Dedifferentiated amniotic fluid mesenchymal stem cell (primary cell): Measurements from ENCODE around the gene HYPK.

Experiments used
- DNase-seq: peaks from one replicate; pipeline ENCODE4 v3.0.0-alpha.2; 2016; ENCODE audit errors: extremely low spot score

The HYPK gene

GRCh38 chr15:43800286-43801141 lies at the start of gene HYPK:
Gene HYPK, plus strand, starts transcription at chr15:43800599. Its CDS starts 24 bp downstream, at chr15:43800623.
- DNase-seq: peak; percentile 83

GRCh38 chr15:43751885-43752284 lies 48.5 kb upstream of the HYPK start:
- DNase-seq: no peak

- no peak for DNase-seq
These were observed 37.6 kb upstream of the HYPK start for GRCh38 chr15:43762824-43763223.

GRCh38 chr15:43763819-43764446 lies 36.5 kb upstream of the HYPK start:
- DNase-seq: no peak

DNA sequence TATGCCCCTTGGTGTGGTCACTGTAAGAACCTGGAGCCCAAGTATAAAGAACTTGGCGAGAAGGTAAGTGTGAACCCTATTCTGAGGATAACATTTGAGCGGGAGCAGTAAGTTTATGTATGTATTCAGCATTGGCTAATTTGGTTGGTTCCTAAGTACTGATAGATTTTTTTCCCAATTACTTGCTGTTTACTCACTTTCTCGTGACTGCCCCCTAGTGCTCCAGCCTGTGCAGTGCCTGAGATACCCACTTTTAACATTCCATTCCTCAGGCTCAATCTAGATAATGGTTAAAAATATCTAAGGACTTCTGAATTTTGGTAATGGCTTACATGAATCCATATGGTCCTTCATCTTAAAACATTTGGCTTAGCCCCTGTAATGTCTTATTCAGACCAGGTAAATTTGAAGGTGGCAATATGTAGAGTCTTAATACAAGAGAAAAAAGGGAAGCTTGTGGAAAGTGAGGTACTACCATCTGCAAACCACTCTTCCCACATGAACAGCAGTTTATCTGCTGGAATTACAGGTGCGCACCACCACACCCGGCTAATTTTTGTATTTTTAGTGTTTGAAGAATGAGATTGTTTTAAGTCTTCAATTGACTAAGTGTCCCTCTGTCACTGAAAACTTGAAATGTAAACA lies 30.7 kb upstream of the HYPK start:
- peak; percentile 70 for DNase-seq

DNA sequence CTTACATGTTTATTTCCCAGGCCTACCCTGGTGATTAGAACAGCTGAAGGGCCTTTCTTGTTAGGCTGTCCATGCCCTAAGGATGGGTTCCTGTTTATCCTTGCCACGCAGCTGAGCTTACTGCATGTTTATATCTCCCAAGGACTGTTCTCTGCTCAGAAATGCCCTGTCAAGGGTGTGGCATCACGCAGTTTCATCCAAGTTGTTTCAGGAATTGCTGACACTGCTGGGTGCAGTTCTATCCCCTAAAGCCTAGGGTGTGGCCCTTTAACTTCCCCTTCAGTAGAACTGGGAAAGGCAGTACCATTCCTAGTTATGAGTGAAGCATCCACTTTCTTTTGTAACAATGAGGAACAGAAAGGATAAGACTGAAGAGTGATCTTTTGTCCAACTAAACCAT lies 28.6 kb upstream of the HYPK start:
- DNase-seq: no peak

DNA sequence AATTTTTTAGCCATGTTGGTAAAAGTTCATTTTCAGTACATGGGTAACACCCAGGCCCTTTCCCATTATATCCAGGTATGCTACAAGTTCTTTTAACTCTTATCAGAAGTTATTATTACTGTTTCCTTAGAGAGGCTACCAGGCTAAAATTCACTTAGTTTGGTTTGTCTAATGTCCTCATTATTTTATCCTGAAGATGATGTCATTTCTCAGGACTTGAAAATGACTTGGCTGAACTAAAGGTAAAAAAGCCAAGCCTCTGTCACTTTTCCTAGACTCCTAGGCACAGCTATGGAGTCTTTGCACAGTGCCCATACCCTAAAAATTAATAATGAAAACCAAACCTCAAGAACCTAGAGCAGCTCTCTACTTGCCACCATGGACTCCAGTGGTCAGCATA lies 27.8 kb upstream of the HYPK start:
- DNase-seq: no peak

- DNase-seq: no peak
These were observed 26.3 kb upstream of the HYPK start for GRCh38 chr15:43774062-43774461.

DNA sequence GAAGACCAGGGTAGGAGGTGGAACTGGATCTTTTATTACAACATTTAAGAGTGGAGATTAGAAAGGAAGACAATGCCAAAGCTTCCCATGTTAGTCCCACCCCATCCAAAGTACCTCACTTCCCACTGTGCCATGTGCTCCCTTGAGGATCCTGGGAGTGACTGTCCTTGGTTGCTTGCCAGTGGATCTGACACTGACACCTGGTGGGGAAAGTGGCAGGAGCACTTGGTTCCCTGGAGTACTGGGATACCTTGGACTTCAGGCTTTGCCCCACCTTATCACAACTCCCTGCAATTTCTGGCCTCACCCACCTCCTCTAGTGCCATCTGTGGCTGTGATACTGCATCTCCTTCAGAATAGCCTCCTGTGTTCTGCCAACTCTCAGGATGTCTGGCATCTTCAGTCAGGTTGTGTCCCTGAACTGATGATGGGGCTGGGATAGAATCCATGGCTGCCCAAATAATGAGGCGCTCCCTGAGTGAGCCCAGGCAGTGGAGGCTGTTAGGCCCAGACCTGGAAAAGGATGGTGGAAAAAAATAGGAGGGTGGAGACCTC lies 24.9 kb upstream of the HYPK start:
- DNase-seq: no peak

GRCh38 chr15:43776101-43776717 lies 24.2 kb upstream of the HYPK start:
- DNase-seq: no peak

DNA sequence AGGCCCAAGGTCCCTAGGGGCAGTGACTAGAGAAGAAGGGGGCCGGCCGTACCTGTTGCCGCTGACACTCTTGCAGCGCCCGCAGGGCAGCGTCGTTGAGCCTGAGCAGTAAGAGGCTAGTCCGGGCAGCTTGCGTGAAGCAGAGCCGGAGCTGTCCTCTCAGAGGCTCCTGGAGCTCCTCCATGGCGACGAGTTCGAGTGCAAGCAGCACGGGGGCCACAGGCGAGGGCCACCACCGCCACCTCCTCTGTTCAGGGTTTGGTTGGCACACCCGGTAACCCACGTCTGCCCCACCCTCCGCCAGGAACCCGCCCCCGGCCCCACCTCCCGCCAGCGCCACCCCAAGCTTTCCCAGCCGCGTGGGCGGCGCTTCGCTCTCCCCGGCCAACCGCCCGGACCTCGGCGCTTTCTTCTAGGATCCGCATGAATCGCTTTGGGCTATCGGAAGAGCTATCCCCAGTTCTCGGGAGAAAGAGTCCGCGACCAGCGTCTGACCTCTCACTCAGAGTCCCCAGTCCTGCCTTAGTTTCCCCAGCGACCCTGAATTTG lies 23.6 kb upstream of the HYPK start, which contains the start of gene ELL3:
ELL3 (minus strand) TSS at position 249 of the 549 bp plus-strand sequence; CDS start at position 184, 65 bp downstream.
- peak; percentile 47 for DNase-seq

- peak; percentile 62 for DNase-seq
These were observed 23.0 kb upstream of the HYPK start for GRCh38 chr15:43777267-43777914.

DNA sequence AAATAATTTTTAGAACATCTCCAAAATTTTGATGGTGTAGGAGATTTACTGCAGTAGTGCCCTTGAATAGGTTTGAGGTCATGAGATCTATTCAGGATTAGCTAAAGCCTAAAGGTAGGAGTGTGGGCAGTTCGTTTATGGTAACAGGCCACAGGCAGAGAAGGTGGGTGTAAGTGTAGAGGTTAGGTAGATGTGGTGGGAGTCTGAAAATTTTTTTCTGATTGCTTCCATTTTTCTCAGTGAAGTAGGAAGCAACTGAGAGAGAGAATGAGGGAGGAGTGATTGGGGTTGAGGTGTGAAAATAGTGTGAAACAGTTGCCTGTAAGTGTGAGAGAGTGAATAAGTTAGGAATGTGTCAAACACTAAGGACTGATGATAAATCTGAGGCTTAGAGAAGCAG lies 21.4 kb upstream of the HYPK start:
- DNase-seq: no peak

GRCh38 chr15:43789409-43789808 lies 11.0 kb upstream of the HYPK start:
- DNase-seq: no peak

GRCh38 chr15:43791993-43792760 lies 8.2 kb upstream of the HYPK start, which contains the start of gene SERF2:
Gene SERF2, plus strand, starts transcription at chr15:43792320. Its CDS starts 57 bp downstream, at chr15:43792377.
- DNase-seq: peak; percentile 99

DNA sequence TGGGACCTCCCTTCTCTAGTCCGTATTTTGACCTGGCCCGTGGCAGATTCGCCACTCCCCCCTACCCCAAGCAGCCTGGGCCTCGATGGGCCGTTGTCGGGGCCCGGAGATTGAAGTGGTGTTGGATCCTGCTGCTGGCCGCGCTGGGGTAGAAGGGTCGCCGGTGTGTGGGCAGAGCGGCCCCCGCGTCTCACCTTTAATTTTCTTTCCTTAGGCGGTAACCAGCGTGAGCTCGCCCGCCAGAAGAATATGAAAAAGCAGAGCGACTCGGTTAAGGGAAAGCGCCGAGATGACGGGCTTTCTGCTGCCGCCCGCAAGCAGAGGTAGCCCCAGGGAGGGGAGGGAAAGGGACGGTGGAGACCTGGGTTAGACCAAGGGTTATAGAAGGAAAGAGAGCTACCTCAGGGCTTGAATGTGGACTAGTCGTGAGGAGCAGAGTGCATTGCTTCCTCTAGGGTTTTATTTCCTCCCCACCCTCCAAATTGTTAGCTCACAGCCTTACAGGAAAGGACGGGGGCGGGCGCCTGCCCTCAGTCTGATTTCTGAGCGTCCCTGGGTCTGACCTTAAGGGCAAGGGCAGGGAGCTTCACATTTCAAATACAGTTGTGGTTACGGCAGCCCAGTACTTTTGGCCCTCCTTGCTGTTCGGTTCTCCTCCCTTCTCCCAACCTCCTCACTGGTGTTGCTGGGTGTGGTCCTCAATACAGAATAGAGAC lies 7.5 kb upstream of the HYPK start:
- no peak for DNase-seq

- no peak for DNase-seq
These were observed 6.8 kb upstream of the HYPK start for GRCh38 chr15:43793647-43794046.

- DNase-seq: no peak
These were observed 5.9 kb upstream of the HYPK start for GRCh38 chr15:43794269-43795037.

DNA sequence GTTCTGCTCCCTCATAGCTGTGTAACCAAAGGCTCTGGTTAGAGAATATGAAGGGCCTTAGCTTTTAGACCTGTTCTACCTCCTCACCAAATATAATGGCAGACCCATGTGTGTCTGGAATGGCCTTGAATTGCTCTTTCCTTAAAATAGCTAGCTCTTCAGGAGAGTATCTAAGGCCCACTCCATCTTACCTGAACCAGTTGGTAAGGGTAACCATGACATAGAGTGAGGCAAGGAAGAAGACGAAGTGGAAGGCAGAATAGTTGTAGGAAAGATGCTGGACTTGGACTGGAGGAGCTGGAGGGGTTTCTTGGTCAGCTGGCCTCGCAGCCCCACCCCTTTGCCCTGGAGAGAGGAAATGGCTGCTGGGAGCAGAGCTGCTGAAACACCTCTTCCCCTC lies 5.2 kb upstream of the HYPK start:
- no peak for DNase-seq
